Mucosa of descending colon (tissue), 3 donors: Measurements from ENCODE around the gene GLOD5. TPM values are rescaled to one million over a fixed set of nuclear protein-coding genes. Genes with fewer than 3 reads are reported as not detected.
A peak's percentile ranks its signal among the peaks of the same experiment; 100 is the strongest.

ENCODE experiments used
- ATAC-seq: fragments of 200-7000 bp; cut with Tn5 transposase; one replicate; pipeline ENCODE4 v1.9.1; 2020; ENCODE audit warnings: mild to moderate bottlenecking, moderate library complexity
- DNase-seq, 3 donors: peaks; one replicate each; pipeline ENCODE4 v3.0.0-alpha.2; 2020
- H3K36me3 ChIP-seq: fragments of 200-600 bp; one replicate; pipeline ENCODE4 v1.8.0; 2021; ENCODE audit warnings: low read depth, mild to moderate bottlenecking
- H3K4me1 ChIP-seq: fragments of 200-600 bp; one replicate; pipeline ENCODE4 v1.8.0; 2021; ENCODE audit warnings: low read depth, mild to moderate bottlenecking
- H3K4me3 ChIP-seq: fragments of 200-600 bp; one replicate; pipeline ENCODE4 v1.8.0; 2021; ENCODE audit warnings: mild to moderate bottlenecking
- H3K9me3 ChIP-seq: fragments of 200-600 bp; one replicate; pipeline ENCODE4 v1.8.0; 2021; ENCODE audit warnings: mild to moderate bottlenecking
- CTCF ChIP-seq: fragments of 200-600 bp; IDR thresholded peaks from one replicate; pipeline ENCODE4 v1.8.0; 2022; ENCODE audit warnings: antibody characterized with exemption, mild to moderate bottlenecking
- intact Hi-C, 2 donors: fragments of 100-400 bp; cut with DNase I in 1 of 2; cut with micrococcal nuclease in 1 of 2; formaldehyde crosslinking; loops; one replicate each; pipeline versions ENCODE4 v1.11.0 to v1.11.1; 2022; cut with DNase I, micrococcal nuclease
- total RNA-seq, 3 donors: library from RNA; stranded (reverse); fragmentation: NEBNext Ultra II Directional in 2 of 3; extraction: Animal tissue kit (Norgen Biotek cat#: 25700) in 2 of 3; gene quantifications; one replicate each; pipeline versions ENCODE4 v1.2.1 to v1.2.4, GENCODE V29; 2021 to 2023
- donor health status: DM: no; HTN: no; CAD: no; lungs with moderate emphysema.
- donor health status: DM: no; HTN: no; CAD: no.
- donor health status: DM: no; HTN: yes; CAD: no.

Gene GLOD5
- total RNA-seq, 3 donors from 2014 or later, result 4.3 to 9.9 (median 7.1) TPM

- ATAC-seq (no peak), DNase-seq (no peak)
- Histone ChIP-seq H3K36me3 (no peaks in the 10 kb centered on the region), H3K4me1 (no peaks in the 10 kb centered on the region), H3K9me3 (no peaks in the 10 kb centered on the region), H3K4me3 (no peak overlapping the region)
- no peak for TF ChIP-seq CTCF
- intact Hi-C loops, result no loop called here
Observed at GRCh38 chrX:48794340-48794910, 32.9 kb downstream of the GLOD5 start.

- H3K4me3 ChIP-seq, result no peak overlapping the region
- no peaks in the 10 kb centered on the region for H3K9me3 ChIP-seq
- H3K36me3 ChIP-seq, result no peaks in the 10 kb centered on the region
- DNase-seq, result no peak
- intact Hi-C loops, result no loop called here
- ATAC-seq, result no peak
- H3K4me1 ChIP-seq, result no peaks in the 10 kb centered on the region
- no peak for TF ChIP-seq CTCF
Observed at GRCh38 chrX:48794911-48795515, 33.5 kb downstream of the GLOD5 start.

- Histone ChIP-seq H3K36me3 (peaks cover 3% of the 10 kb centered on the region), H3K4me3 (no peak overlapping the region), H3K9me3 (no peaks in the 10 kb centered on the region), H3K4me1 (no peaks in the 10 kb centered on the region)
- ATAC-seq (no peak), DNase-seq (no peak)
- intact Hi-C loops, result no loop called here
- no peak for TF ChIP-seq CTCF
Observed at GRCh38 chrX:48798318-48798717, 36.8 kb downstream of the GLOD5 start.

- no peaks in the 10 kb centered on the region for H3K9me3 ChIP-seq
Observed at GRCh38 chrX:48800574-48801279, 39.2 kb downstream of the GLOD5 start.

More at GRCh38 chrX:48800574-48801279, 39.2 kb downstream of the GLOD5 start:
- ATAC-seq, result no peak
- Histone ChIP-seq H3K4me3 (peak overlapping the region; percentile 26), H3K4me1 (no peaks in the 10 kb centered on the region), H3K36me3 (peaks cover 3% of the 10 kb centered on the region)
- DNase-seq, result peak in 1 of 3 donors; percentile 7
- TF ChIP-seq CTCF, result no peak
- intact Hi-C loops, result no loop called here
